Measurements from ENCODE around the gene HUWE1. TPM values are rescaled to one million over a fixed set of nuclear protein-coding genes. Genes with fewer than 3 reads are reported as not detected.

The HUWE1 gene, protein sequence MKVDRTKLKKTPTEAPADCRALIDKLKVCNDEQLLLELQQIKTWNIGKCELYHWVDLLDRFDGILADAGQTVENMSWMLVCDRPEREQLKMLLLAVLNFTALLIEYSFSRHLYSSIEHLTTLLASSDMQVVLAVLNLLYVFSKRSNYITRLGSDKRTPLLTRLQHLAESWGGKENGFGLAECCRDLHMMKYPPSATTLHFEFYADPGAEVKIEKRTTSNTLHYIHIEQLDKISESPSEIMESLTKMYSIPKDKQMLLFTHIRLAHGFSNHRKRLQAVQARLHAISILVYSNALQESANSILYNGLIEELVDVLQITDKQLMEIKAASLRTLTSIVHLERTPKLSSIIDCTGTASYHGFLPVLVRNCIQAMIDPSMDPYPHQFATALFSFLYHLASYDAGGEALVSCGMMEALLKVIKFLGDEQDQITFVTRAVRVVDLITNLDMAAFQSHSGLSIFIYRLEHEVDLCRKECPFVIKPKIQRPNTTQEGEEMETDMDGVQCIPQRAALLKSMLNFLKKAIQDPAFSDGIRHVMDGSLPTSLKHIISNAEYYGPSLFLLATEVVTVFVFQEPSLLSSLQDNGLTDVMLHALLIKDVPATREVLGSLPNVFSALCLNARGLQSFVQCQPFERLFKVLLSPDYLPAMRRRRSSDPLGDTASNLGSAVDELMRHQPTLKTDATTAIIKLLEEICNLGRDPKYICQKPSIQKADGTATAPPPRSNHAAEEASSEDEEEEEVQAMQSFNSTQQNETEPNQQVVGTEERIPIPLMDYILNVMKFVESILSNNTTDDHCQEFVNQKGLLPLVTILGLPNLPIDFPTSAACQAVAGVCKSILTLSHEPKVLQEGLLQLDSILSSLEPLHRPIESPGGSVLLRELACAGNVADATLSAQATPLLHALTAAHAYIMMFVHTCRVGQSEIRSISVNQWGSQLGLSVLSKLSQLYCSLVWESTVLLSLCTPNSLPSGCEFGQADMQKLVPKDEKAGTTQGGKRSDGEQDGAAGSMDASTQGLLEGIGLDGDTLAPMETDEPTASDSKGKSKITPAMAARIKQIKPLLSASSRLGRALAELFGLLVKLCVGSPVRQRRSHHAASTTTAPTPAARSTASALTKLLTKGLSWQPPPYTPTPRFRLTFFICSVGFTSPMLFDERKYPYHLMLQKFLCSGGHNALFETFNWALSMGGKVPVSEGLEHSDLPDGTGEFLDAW (N-terminal part only)
- total RNA-seq (100 to 1,000 TPM in 4 of 5 donors, 10 to 100 TPM in 1; 74.1 to 124 (median 101) TPM), polyA plus RNA-seq (10 to 100 TPM; 16.2 to 27.3 (median 21.4) TPM)
- long read RNA-seq, donor 1, result 0 reads
- long read RNA-seq, donor 2, full-length matches to known transcripts, result 2 of 10 reads
- long read RNA-seq, donor 2, partial matches to known transcripts, result 8 of 10 reads
- long read RNA-seq, donor 2, other reads (novel, unspliced or antisense), result 0 of 10 reads
- long read RNA-seq, donor 3, full-length matches to known transcripts, result 3 of 10 reads
- long read RNA-seq, donor 3, partial matches to known transcripts, result 7 of 10 reads
- long read RNA-seq, donor 3, other reads (novel, unspliced or antisense), result 0 of 10 reads
- long read RNA-seq, donor 4, result 0 reads
- long read RNA-seq, donor 5, result 0 reads
- long read RNA-seq, donor 6, partial matches to known transcripts, result 36 of 37 reads
- long read RNA-seq, donor 6, other reads (novel, unspliced or antisense), result 0 of 37 reads
- long read RNA-seq, donor 7, partial matches to known transcripts, result 5 of 5 reads
- long read RNA-seq, donor 7, other reads (novel, unspliced or antisense), result 0 of 5 reads
- long read RNA-seq, donor 8, partial matches to known transcripts, result 0 of 1 reads
- long read RNA-seq, donor 8, other reads (novel, unspliced or antisense), result 0 of 1 reads
- long read RNA-seq, donor 9, partial matches to known transcripts, result 32 of 34 reads
- long read RNA-seq, donor 9, other reads (novel, unspliced or antisense), result 0 of 34 reads
- long read RNA-seq, donor 10, result 0 reads

DNA sequence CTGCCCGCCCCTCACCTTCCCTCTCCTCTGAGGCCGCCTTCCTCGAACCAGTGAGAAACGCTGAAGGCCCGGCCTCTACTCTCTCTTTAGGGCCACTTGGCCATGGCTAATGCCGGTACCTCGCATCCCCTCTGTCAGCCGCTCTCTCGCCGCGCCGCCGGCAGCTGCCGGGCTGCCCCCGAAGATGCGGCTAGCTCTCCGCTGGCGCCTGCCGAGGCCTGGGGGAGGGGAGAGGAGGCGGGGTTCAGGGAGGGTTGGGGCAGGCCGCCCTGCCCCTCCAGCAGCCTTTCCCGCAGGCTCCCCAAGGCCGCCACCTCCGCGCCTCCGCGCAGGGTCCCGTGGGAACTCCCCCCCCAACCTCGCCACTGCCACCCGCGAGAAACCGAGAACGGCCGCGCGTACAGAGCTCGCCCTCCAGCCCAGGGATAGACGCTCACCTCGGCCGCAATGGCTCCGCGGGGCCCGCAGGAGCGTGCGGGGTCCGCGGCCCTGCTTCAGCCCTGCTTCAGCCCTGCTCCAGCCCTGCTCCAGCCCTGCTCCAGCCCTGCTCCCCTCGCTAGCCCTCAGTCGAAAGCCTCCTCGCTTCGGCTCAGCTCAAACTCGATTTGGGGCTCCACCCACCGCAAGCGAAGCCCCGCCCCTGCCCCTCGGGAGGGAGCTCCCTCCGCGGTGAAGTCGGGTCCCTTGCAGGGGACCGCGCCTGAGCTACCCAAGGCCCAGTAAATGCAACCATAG is at the start of gene HUWE1:
TSS of gene HUWE1 (minus strand) at position 569 of the 735 bp plus-strand sequence. CDS start 32,612 bp downstream, outside the sequence.
- WGBS, 5 donors, result 0 to 30% (median 2%) methylated on average over 26 to 58 of the region's 61 CpGs
- peak within 1 kb of the TSS; percentile 86 to 93 (median 91) for H3K27ac ChIP-seq
- intact Hi-C loops (cut with DNase I; ENCODE audit: low total_unique reads), result no loop called here

DNA sequence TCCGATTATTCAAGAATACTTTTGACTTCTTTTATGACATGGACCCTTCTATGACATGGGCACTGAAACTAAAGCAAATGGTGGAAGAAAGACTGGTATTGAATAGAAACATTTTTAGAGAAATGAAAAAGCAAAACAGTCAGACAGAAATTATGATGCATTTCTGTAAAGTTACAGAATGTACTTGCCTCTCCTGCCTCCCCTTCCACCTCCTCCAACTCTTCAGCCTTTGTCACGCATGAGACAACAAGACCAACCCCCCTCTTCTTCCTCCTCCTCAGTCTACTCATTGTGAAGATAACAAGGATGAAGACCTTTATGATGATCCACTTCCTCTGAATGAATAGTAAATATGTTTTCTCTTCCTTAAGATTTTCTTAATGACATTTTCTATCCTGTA is 46.3 kb upstream of the HUWE1 start:
- H3K4me3 ChIP-seq, result no peak overlapping the region
- TF ChIP-seq POLR2AphosphoS5 (IDR thresholded peaks at IDR 0.05), result no peak
- no peak for TF ChIP-seq POLR2A (IDR thresholded peaks at IDR 0.05)
- TF ChIP-seq, protein P1, sequence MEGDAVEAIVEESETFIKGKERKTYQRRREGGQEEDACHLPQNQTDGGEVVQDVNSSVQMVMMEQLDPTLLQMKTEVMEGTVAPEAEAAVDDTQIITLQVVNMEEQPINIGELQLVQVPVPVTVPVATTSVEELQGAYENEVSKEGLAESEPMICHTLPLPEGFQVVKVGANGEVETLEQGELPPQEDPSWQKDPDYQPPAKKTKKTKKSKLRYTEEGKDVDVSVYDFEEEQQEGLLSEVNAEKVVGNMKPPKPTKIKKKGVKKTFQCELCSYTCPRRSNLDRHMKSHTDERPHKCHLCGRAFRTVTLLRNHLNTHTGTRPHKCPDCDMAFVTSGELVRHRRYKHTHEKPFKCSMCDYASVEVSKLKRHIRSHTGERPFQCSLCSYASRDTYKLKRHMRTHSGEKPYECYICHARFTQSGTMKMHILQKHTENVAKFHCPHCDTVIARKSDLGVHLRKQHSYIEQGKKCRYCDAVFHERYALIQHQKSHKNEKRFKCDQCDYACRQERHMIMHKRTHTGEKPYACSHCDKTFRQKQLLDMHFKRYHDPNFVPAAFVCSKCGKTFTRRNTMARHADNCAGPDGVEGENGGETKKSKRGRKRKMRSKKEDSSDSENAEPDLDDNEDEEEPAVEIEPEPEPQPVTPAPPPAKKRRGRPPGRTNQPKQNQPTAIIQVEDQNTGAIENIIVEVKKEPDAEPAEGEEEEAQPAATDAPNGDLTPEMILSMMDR (IDR thresholded peaks at IDR 0.05), result no peak
- no peak for TF ChIP-seq EP300 (IDR thresholded peaks at IDR 0.05)
- WGBS, 5 donors, result 67 to 76% (median 70%) methylated on average over 2 of the region's 2 CpGs
- no peaks in the 10 kb centered on the region for H3K27me3 ChIP-seq
- H3K27ac ChIP-seq, result no peak overlapping the region
- H3K4me1 ChIP-seq, result no peaks in the 10 kb centered on the region
- no peak for DNase-seq
- H3K36me3 ChIP-seq, result no peaks in the 10 kb centered on the region
- no peaks in the 10 kb centered on the region for H3K9me3 ChIP-seq
- intact Hi-C loops (cut with DNase I; ENCODE audit: low total_unique reads), result no loop called here

More for the DNA sequence above, at the start of gene HUWE1:
- Histone ChIP-seq H3K27me3 (peaks cover 0 to 4% (median 0%) of the 10 kb centered on the region in 3 donors), H3K4me3 (peak within 1 kb of the TSS; percentile 62 to 69 (median 64)), H3K36me3 (no peaks in the 10 kb centered on the region), H3K9me3 (peaks cover 0 to 5% (median 0%) of the 10 kb centered on the region in 4 donors), H3K4me1 (peaks cover 0 to 31% (median 16%) of the 10 kb centered on the region in 4 donors)
- no peak for TF ChIP-seq POLR2A (IDR thresholded peaks at IDR 0.05)
- peak in 2 of 3 donors; percentile 22 to 44 for TF ChIP-seq POLR2AphosphoS5 (IDR thresholded peaks at IDR 0.05)
- DNase-seq, result peak; percentile 80 to 92

DNA sequence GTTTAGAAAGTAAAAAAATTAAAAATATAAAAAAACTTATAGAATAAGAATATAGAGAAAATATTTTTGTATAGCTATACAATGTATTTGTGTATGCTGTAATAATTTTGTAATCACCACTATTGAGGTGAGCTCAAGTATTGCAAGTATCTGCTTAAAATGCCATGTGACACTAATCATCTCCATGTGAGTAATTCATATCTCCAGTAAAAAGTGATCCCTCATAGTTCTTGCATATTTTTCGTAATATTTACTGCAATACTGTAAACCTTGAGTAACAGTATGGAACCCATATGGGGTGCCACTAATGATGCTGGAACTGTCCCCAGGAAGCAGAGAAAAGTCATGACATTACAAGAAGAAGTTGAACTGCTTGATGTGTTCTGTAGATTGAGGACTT is 43.2 kb upstream of the HUWE1 start:
- Histone ChIP-seq H3K9me3 (no peaks in the 10 kb centered on the region), H3K4me3 (no peak overlapping the region), H3K36me3 (no peaks in the 10 kb centered on the region), H3K4me1 (no peaks in the 10 kb centered on the region), H3K27me3 (no peaks in the 10 kb centered on the region), H3K27ac (no peak overlapping the region)
- intact Hi-C loops (cut with DNase I; ENCODE audit: low total_unique reads), result no loop called here
- no peak for DNase-seq
- 0% methylated on average over 1 of the region's 1 CpG for WGBS, 5 donors
- TF ChIP-seq POLR2AphosphoS5 (IDR thresholded peaks at IDR 0.05) (no peak), EP300 (IDR thresholded peaks at IDR 0.05) (no peak), POLR2A (IDR thresholded peaks at IDR 0.05) (no peak)
- TF ChIP-seq, protein P1 (IDR thresholded peaks at IDR 0.05), result no peak

Measured in stomach (tissue), 19 donors.